ENCODE measurements around the gene C4A.
"Not testable (repeated sequence)": the region's sequence is repeated elsewhere in the genome, so short reads cannot be mapped to it uniquely, and the experiment has no call there.

Gene C4A

DNA sequence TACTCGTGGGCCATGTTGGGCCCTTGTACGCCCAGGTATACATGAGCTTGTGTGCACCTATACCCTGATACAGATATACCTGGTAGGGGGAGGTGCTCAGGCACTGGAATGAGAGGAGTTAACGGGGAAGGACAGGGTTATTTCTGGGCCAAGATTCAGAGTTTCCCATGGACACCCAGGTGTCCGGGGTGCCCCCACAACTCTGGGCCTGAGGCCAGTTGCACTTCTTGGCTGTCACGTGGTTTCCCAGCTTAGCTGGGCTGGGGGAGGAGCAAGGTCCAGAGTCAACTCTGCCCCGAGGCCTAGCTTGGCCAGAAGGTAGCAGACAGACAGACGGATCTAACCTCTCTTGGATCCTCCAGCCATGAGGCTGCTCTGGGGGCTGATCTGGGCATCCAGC, at the start of gene C4A:
C4A (plus strand) TSS at position 314 of the 400 bp plus-strand sequence; CDS start at position 365, 51 bp downstream.
- POLR2A ChIA-PET; DNase-seq (ENCODE audit: extremely low spot score); CTCF ChIA-PET: not testable (repeated sequence)

DNA sequence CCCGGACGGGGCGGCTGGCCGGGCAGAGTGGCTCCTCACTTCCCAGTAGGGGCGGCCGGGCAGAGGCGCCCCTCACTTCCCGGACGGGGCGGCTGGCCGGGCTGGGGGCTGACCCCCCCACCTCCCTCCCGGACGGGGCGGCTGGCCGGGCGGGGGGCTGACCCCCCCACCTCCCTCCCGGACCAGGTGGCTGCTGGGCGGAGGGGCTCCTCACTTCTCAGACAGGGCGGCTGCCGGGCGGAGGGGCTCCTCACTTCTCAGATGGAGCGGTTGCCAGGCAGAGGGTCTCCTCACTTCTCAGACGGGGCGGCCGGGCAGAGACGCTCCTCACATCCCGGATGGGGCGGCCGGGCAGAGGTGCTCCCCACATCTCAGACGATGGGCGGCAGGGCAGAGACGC, 49.7 kb upstream of the C4A start:
- DNase-seq (ENCODE audit: extremely low spot score); POLR2A ChIA-PET; CTCF ChIA-PET: not testable (repeated sequence)

DNA sequence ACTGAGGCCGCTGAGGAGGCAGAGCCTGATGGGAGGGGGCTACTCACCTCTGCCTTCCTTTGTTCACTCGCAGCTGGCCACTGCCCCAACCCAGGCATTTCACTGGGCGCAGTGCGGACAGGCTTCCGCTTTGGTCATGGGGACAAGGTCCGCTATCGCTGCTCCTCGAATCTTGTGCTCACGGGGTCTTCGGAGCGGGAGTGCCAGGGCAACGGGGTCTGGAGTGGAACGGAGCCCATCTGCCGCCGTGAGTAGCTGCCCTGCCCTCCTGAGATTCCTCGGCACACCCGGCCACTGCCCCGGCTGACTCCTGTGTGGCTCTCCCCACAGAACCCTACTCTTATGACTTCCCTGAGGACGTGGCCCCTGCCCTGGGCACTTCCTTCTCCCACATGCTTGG, 48.3 kb upstream of the C4A start:
- no peak for DNase-seq (ENCODE audit: extremely low spot score)
- POLR2A ChIA-PET = no interaction called here
- TF ChIP-seq ARNT (IDR thresholded peaks at IDR 0.05) (no peak), FOXM1 (IDR thresholded peaks at IDR 0.05; ENCODE audit: borderline replicate concordance) (no peak), CTBP1 (IDR thresholded peaks at IDR 0.05; ENCODE audit: borderline replicate concordance) (no peak), SUZ12 (IDR thresholded peaks at IDR 0.05) (no peak), NFRKB (IDR thresholded peaks at IDR 0.05) (no peak), TARDBP (IDR thresholded peaks at IDR 0.05) (no peak), LEF1 (IDR thresholded peaks at IDR 0.05; ENCODE audit: borderline replicate concordance) (no peak), L3MBTL2 (conservative IDR thresholded peaks at IDR 0.05) (no peak)
- TF ChIP-seq, protein P1, sequence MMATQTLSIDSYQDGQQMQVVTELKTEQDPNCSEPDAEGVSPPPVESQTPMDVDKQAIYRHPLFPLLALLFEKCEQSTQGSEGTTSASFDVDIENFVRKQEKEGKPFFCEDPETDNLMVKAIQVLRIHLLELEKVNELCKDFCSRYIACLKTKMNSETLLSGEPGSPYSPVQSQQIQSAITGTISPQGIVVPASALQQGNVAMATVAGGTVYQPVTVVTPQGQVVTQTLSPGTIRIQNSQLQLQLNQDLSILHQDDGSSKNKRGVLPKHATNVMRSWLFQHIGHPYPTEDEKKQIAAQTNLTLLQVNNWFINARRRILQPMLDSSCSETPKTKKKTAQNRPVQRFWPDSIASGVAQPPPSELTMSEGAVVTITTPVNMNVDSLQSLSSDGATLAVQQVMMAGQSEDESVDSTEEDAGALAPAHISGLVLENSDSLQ (IDR thresholded peaks at IDR 0.05) = no peak
- CTCF ChIA-PET = no interaction called here

DNA sequence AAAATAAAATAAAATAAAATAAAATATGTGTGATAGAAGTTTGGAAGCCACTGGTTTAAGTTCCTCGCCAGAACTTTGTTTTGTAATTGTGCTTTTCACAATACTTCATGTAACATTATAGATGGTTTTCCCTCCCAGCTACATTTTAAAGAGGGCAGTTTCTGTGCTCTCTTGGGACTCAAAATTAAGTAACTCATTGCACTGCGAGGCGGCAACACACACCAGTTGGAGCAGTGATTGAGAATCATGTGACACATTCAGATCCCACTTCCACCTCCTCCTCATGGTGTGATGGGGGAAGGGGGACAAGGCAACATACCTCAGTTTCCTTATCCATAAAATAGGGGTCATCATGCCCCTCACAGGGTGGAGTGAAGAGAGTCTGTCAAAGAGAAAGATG, 46.8 kb upstream of the C4A start:
- DNase-seq (ENCODE audit: extremely low spot score) = no peak
- no peak for TF ChIP-seq BHLHE40 (IDR thresholded peaks at IDR 0.05; ENCODE audit: borderline replicate concordance)
- TF ChIP-seq NFRKB (IDR thresholded peaks at IDR 0.05) = no peak
- TF ChIP-seq SUZ12 (IDR thresholded peaks at IDR 0.05) = no peak
- no peak for TF ChIP-seq CTBP1 (IDR thresholded peaks at IDR 0.05; ENCODE audit: borderline replicate concordance)
- TF ChIP-seq TARDBP (IDR thresholded peaks at IDR 0.05) = no peak
- TF ChIP-seq, protein P1 (IDR thresholded peaks at IDR 0.05) = no peak
- TF ChIP-seq FOXK2 (IDR thresholded peaks at IDR 0.05) = no peak
- no peak for TF ChIP-seq FOXA1 (IDR thresholded peaks at IDR 0.05)
- no peak for TF ChIP-seq SP1 (IDR thresholded peaks at IDR 0.05)
- no peak for TF ChIP-seq ZNF384 (IDR thresholded peaks at IDR 0.05)
- POLR2A ChIA-PET = no interaction called here
- CTCF ChIA-PET = no interaction called here

DNA sequence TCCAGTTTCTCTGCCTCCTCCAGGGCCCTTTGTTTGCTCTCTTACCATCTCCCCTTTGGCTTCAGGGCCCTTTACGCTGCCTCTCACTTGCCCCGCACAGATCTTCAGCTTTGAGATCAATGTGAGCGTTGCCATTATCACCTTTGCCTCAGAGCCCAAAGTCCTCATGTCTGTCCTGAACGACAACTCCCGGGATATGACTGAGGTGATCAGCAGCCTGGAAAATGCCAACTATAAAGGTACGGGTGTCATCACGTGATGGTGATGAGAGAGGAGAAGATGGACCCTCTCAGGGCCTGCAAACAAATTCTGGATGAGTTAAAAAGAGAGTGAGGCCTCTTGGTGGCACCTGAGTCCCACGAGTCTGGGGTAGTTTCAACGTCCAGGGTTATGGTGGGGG, 46.0 kb upstream of the C4A start:
- no peak for DNase-seq (ENCODE audit: extremely low spot score)
- ChIA-PET CTCF (no interaction called here), POLR2A (no interaction called here)
- TF ChIP-seq ZNF384 (IDR thresholded peaks at IDR 0.05) (no peak), SUZ12 (IDR thresholded peaks at IDR 0.05) (no peak), LEF1 (IDR thresholded peaks at IDR 0.05; ENCODE audit: borderline replicate concordance) (no peak), BHLHE40 (IDR thresholded peaks at IDR 0.05; ENCODE audit: borderline replicate concordance) (no peak), ELF4 (IDR thresholded peaks at IDR 0.05) (no peak), FOXK2 (IDR thresholded peaks at IDR 0.05) (no peak), TARDBP (IDR thresholded peaks at IDR 0.05) (no peak), FOXA1 (IDR thresholded peaks at IDR 0.05) (no peak), L3MBTL2 (conservative IDR thresholded peaks at IDR 0.05) (no peak), CTBP1 (IDR thresholded peaks at IDR 0.05; ENCODE audit: borderline replicate concordance) (no peak), FOXM1 (IDR thresholded peaks at IDR 0.05; ENCODE audit: borderline replicate concordance) (no peak), ARNT (IDR thresholded peaks at IDR 0.05) (no peak), HDGF (IDR thresholded peaks at IDR 0.05; ENCODE audit: borderline replicate concordance) (no peak), SP1 (IDR thresholded peaks at IDR 0.05) (no peak), NFRKB (IDR thresholded peaks at IDR 0.05) (no peak)
- TF ChIP-seq, protein P1 (IDR thresholded peaks at IDR 0.05) = no peak

DNA sequence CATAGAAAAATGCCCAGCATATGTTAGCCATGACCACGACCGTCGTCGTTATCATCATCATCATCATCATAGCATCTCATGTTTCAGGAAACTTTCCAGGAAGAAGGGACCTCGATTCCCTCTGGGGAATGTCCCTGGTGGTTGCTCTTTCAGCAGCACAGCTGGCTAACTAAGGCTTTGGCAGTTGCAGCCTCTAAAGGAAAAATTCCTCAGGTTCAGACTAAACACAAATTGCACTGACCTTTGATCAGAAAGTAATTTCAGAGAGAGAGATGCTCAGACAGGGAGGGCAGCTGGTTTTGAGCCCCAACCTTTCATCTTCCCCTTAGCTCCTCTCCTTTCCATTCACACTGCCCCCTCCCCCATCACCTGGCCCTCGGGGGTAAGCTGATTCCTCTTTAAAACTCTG, 41.6 kb upstream of the C4A start:
- no peak for TF ChIP-seq LEF1 (IDR thresholded peaks at IDR 0.05; ENCODE audit: borderline replicate concordance)
- TF ChIP-seq NFRKB (IDR thresholded peaks at IDR 0.05) = no peak
- no peak for TF ChIP-seq ARNT (IDR thresholded peaks at IDR 0.05)
- no peak for TF ChIP-seq TARDBP (IDR thresholded peaks at IDR 0.05)
- no peak for TF ChIP-seq L3MBTL2 (conservative IDR thresholded peaks at IDR 0.05)
- no peak for TF ChIP-seq ELF4 (IDR thresholded peaks at IDR 0.05)
- TF ChIP-seq FOXK2 (IDR thresholded peaks at IDR 0.05) = no peak
- no peak for TF ChIP-seq SP1 (IDR thresholded peaks at IDR 0.05)
- TF ChIP-seq HDGF (IDR thresholded peaks at IDR 0.05; ENCODE audit: borderline replicate concordance) = no peak
- TF ChIP-seq FOXA1 (IDR thresholded peaks at IDR 0.05) = no peak
- no peak for TF ChIP-seq CTBP1 (IDR thresholded peaks at IDR 0.05; ENCODE audit: borderline replicate concordance)
- no peak for TF ChIP-seq BHLHE40 (IDR thresholded peaks at IDR 0.05; ENCODE audit: borderline replicate concordance)
- TF ChIP-seq SUZ12 (IDR thresholded peaks at IDR 0.05) = no peak
- no peak for TF ChIP-seq FOXM1 (IDR thresholded peaks at IDR 0.05; ENCODE audit: borderline replicate concordance)
- TF ChIP-seq, protein P1 (IDR thresholded peaks at IDR 0.05) = no peak
- no peak for TF ChIP-seq ZNF384 (IDR thresholded peaks at IDR 0.05)
- DNase-seq (ENCODE audit: extremely low spot score) = no peak
- POLR2A ChIA-PET = interaction anchor here (0.6 to 3.0 kb wide), 2 partner anchors 9 to 207 kb away, joined by 3 to 11 read pairs; no protein-coding TSS in a partner anchor
- CTCF ChIA-PET = interaction anchor here (0.9 to 1.9 kb wide), 2 partner anchors 12 to 165 kb away, joined by 5 to 10 read pairs; no protein-coding TSS in a partner anchor
